Subcutaneous abdominal adipose tissue (tissue), 5 donors: Measurements from ENCODE around the gene KCNQ1.
A peak's percentile ranks its signal among the peaks of the same experiment; 100 is the strongest.

Experiments used
- H3K27ac ChIP-seq: one replicate; pipeline ENCODE4 v1.7.0; 2013; ENCODE audit warnings: low read depth, mild to moderate bottlenecking, inconsistent platforms, low read length, moderate library complexity
- H3K27me3 ChIP-seq, 5 donors: one replicate each; pipeline ENCODE4 v1.7.0; 2013; ENCODE audit warnings: low read length in 5 of 5, inconsistent platforms in 1 of 5; ENCODE audit not compliant: control insufficient read depth in 5 of 5, insufficient read depth in 4 of 5
- H3K36me3 ChIP-seq, 5 donors: one replicate each; pipeline ENCODE4 v1.7.0; 2013; ENCODE audit warnings: low read length in 5 of 5; ENCODE audit not compliant: control insufficient read depth in 5 of 5, insufficient read depth in 5 of 5
- H3K4me1 ChIP-seq, 5 donors: one replicate each; pipeline ENCODE4 v1.7.0; 2013; ENCODE audit warnings: low read length in 5 of 5, mild to moderate bottlenecking in 3 of 5, moderate library complexity in 1 of 5; ENCODE audit not compliant: control insufficient read depth in 5 of 5, insufficient read depth in 5 of 5
- H3K4me3 ChIP-seq, 5 donors: one replicate each; pipeline ENCODE4 v1.7.0; 2013; ENCODE audit warnings: low read length in 5 of 5, low read depth in 1 of 5
- H3K9ac ChIP-seq, 5 donors: one replicate each; pipeline ENCODE4 v1.7.0; 2013; ENCODE audit warnings: low read length in 5 of 5, mild to moderate bottlenecking in 4 of 5, moderate library complexity in 3 of 5
- H3K9me3 ChIP-seq, 5 donors: one replicate each; pipeline ENCODE4 v1.7.0; 2013; ENCODE audit warnings: low read length in 5 of 5; ENCODE audit not compliant: control insufficient read depth in 5 of 5
- donor health status: healthy.
- donor health status: healthy.
- donor health status: healthy.
- donor health status: healthy.
- donor health status: healthy.

The KCNQ1 gene

DNA sequence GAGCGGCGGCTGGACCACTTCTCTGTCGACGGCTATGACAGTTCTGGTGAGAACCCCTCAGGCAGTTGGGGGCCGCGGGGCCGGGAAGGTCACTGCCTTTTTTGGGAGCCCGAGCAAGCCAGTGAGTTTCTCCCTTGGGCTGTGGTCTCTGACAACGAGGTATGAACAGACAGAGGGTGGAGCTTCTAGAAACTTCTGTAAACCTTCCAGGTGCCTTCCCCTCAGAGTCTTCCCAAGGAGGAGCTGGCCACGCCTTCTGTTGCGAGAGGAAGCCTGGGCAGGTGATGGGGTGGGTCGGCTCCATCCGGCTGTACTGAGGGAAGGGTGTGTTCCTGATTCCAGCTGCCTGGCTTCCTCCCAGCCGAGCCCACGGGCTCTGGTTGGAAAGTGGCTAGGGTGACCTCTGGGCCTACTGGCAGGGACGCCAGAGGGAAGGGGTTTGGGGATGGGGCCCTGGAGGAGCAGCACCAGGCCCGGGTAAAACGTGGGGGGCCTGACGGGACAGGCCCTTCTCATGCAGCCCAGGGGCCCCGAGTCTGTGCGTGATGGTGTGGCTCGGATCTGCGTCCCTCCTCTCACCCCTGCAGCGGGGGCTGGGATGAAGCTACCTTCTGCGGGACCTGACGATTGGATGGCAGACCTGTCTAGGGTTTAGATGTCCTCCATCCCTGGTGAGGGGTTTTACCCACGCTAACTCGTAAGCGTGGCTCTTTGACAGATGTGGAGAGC is 144.2 kb downstream of the KCNQ1 start:
- Histone ChIP-seq H3K27me3 (peaks cover 0 to 7% (median 2%) of the 10 kb centered on the region in 5 donors), H3K9ac (peak overlapping the region in 1 of 5 donors; percentile 81), H3K4me3 (no peak overlapping the region), H3K36me3 (peaks cover 0 to 35% (median 0%) of the 10 kb centered on the region in 5 donors), H3K27ac (no peak overlapping the region), H3K9me3 (peaks cover 0 to 7% (median 0%) of the 10 kb centered on the region in 5 donors), H3K4me1 (peaks cover 0 to 16% (median 4%) of the 10 kb centered on the region in 5 donors)

DNA sequence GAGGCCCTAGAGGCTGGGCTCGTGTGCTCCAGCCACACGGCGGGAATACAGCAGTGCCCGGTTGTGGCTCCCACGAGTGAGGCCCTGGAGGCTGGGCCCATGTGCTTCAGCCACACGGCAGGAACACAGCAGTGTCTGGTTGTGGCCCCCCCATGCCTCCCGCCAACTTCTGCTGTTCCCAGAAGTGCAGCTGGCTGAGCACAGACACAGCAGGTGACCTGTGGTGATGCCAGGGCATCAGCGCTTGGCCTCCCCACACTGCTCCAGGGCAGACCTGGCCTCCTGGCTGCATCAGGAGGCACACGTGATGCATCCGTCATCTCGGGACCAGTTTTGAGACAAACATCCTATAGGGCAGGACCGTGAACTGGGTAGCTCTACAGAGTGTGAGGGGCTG is 144.7 kb downstream of the KCNQ1 start:
- H3K9ac ChIP-seq: peak overlapping the region in 1 of 5 donors; percentile 81
- H3K36me3 ChIP-seq: peaks cover 0 to 35% (median 0%) of the 10 kb centered on the region in 5 donors
- H3K4me1 ChIP-seq: peaks cover 0 to 16% (median 4%) of the 10 kb centered on the region in 5 donors
- H3K4me3 ChIP-seq: no peak overlapping the region
- H3K27ac ChIP-seq: no peak overlapping the region
- peaks cover 0 to 13% (median 3%) of the 10 kb centered on the region in 5 donors for H3K9me3 ChIP-seq
- H3K27me3 ChIP-seq: peaks cover 0 to 7% (median 2%) of the 10 kb centered on the region in 5 donors

DNA sequence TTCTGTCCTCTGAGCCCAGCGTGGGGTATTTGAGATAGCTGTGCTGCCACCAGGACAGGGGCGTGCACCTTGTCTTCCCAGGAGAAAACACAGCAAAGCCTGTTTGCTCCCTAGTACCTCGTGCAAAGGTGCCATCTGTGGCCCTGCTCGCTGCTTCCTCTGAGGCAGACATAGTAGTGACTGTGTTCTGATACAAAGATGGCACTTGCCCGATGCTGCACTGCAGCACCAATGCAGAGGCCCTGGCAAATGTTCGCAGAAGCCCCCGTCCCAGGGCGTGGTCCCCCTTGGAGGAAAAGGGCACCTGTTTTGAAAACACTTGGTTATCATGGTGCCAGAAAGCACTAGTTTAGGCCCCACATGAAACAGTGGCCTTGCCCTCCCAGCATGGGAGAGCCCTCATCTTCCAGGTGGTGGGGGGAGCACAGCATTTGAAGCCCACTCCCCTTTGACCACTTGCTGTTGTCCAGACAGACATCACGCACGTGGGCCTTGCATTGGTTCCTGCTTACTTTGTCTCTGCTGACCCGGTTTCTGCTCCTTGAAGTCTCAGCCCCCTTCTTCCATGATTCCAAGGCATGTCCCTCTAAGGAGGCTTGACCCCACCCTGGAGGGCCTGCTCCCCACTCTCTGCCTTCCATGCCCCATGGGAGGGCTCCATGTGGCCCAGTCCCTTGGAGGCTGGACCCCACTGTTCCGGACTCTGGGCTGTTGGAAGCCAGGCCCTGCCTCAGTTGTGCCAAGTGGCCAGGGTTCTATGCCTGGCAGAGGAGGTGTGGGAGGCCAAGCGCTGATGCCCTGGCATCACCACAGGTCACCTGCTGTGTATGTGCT is 145.5 kb downstream of the KCNQ1 start:
- H3K9me3 ChIP-seq: peaks cover 0 to 17% (median 3%) of the 10 kb centered on the region in 5 donors
- H3K27ac ChIP-seq: no peak overlapping the region
- peaks cover 0 to 31% (median 0%) of the 10 kb centered on the region in 5 donors for H3K36me3 ChIP-seq
- H3K27me3 ChIP-seq: peaks cover 0 to 7% (median 2%) of the 10 kb centered on the region in 5 donors
- H3K9ac ChIP-seq: no peak overlapping the region
- H3K4me3 ChIP-seq: no peak overlapping the region
- peaks cover 0 to 16% (median 4%) of the 10 kb centered on the region in 5 donors for H3K4me1 ChIP-seq

DNA sequence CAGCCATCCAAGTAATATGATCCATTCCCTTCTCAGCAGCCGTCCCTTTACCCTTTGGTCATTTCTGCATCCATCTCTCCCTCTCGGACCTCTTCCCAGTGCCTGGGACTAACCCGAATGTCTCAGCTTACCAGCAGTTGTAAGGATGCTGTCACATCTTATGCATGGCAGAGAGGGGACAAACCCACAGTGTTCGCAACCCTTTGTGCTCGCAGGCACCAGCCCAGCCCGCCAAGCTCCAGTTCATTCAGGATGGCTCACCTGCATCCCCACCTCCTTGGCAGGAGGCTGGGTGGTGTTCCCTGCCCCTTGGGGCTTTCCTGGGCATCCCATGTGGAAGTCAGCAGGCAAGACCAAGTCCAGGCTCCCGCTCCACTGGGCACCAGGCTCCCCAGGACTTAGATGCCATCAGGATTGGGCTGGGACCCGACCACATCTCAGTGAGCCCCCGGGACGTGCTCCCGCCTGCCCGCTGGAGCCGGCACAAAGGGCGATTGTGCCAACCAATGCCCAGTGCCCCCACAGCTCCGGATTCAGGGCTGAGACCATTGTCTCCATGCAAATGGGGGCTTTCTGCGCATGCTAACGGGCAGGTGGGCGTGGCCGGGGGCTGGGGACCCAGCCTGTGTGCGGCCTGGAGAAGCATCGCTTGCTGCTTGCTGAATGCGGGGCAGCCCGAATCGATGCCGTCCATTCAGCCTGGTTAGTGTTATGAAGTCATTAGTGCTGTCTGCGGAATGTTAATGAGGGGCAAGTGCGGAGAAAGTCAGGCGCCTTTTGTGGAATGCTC is 146.4 kb downstream of the KCNQ1 start:
- Histone ChIP-seq H3K36me3 (peaks cover 0 to 26% (median 0%) of the 10 kb centered on the region in 5 donors), H3K27ac (no peak overlapping the region), H3K4me3 (no peak overlapping the region), H3K9me3 (peaks cover 0 to 17% (median 3%) of the 10 kb centered on the region in 5 donors), H3K9ac (no peak overlapping the region), H3K4me1 (peaks cover 0 to 16% (median 4%) of the 10 kb centered on the region in 5 donors), H3K27me3 (peaks cover 0 to 7% (median 2%) of the 10 kb centered on the region in 5 donors)

DNA sequence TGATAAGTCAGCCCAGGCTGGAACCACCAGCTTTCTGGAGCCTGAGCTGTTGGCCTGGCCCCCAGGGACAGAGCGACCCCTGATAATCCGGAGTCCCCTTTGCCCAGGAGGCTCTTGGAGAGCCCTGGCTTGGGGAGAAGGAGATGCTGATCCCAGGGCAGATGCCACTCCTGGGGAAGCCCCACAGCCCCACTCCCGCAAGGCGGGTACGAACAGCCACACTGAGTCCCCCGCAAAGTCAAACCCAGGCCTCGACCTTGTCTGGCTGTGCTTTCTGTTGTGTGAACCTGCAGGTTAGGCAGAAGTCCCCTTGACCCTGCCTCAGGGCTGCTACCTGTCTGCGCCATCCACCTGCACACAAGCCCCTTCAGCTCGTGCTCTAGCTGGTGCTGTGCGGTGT is 147.0 kb downstream of the KCNQ1 start:
- Histone ChIP-seq H3K4me1 (peaks cover 0 to 16% (median 4%) of the 10 kb centered on the region in 5 donors), H3K9ac (no peak overlapping the region), H3K36me3 (peaks cover 0 to 26% (median 0%) of the 10 kb centered on the region in 5 donors), H3K4me3 (no peak overlapping the region), H3K27me3 (peaks cover 0 to 6% (median 0%) of the 10 kb centered on the region in 5 donors), H3K9me3 (peaks cover 0 to 17% (median 3%) of the 10 kb centered on the region in 5 donors), H3K27ac (no peak overlapping the region)

DNA sequence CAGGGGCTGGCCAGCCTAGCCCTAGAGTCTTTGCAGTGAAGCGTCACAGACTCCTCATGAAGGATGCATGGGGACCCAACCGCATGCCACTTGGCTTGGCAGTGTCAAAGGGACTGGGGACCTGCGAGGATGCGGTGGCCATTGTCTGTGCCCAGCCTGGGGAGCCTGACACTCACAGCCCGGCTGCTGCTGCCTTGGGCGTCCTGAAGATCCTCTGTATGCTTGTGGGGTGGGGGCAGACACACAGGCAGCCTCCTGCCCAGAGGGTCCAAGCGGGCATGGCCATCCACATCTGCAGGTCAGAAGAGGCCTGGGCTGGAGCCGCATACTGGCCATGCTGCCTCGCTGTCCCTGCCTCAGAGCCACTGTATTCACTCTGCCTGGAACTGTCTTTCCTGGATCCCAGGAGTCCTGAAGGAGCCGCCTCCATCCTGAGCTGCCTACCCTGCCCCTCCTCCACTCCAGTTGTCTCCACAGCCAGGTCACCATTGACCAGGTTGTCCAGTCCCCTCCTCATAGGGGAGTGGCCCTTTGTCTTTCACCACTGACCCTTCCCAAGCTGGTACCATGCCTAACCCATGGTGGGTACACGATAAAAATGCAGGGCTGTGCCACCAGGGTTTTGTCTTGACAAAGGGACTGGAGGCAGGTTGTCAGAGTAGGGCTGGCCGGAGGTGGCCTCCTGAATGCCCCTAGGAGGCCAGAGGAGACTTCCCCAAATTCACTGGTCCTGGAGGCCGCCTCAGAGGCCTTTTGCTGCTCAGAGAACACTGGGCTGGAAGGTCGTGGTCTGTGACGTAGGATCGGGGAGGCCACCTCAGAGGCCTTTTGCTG is 148.0 kb downstream of the KCNQ1 start:
- H3K9me3 ChIP-seq: peaks cover 0 to 22% (median 8%) of the 10 kb centered on the region in 5 donors
- no peak overlapping the region for H3K9ac ChIP-seq
- peaks cover 0 to 6% (median 0%) of the 10 kb centered on the region in 5 donors for H3K27me3 ChIP-seq
- no peak overlapping the region for H3K4me3 ChIP-seq
- H3K27ac ChIP-seq: no peak overlapping the region
- peaks cover 0 to 16% (median 4%) of the 10 kb centered on the region in 5 donors for H3K4me1 ChIP-seq
- H3K36me3 ChIP-seq: peaks cover 0 to 23% (median 0%) of the 10 kb centered on the region in 5 donors

DNA sequence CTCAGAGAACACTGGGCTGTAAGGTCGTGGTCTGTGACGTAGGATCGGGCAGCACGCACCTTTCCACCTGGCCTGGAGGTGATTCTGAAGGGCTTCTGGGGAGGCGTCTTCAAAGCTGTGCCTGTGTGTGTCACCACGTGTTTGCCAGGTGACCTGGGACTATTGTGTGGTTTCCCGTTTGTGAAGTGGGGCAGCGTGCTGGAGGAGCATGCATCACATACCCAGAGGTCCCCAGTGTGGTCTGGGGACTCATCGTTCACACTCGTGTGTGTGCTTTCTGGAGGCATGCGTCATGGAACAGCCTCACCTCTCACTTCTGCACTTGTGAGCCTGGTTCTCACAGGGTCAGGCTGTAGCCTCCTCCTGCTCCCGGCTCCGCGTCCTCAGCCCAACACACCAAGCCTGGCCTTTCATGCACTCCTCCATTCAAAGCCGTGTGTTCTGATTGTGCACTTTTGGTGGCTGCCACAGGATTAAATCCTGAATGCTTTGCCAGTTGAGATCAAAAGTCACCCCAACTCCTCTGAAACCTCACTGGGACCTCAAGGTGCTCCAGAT is 148.7 kb downstream of the KCNQ1 start:
- Histone ChIP-seq H3K4me3 (no peak overlapping the region), H3K4me1 (peaks cover 0 to 13% (median 4%) of the 10 kb centered on the region in 5 donors), H3K9ac (no peak overlapping the region), H3K27ac (no peak overlapping the region), H3K9me3 (peaks cover 0 to 29% (median 8%) of the 10 kb centered on the region in 5 donors), H3K27me3 (peaks cover 0 to 6% (median 0%) of the 10 kb centered on the region in 5 donors), H3K36me3 (peaks cover 0 to 23% (median 0%) of the 10 kb centered on the region in 5 donors)

DNA sequence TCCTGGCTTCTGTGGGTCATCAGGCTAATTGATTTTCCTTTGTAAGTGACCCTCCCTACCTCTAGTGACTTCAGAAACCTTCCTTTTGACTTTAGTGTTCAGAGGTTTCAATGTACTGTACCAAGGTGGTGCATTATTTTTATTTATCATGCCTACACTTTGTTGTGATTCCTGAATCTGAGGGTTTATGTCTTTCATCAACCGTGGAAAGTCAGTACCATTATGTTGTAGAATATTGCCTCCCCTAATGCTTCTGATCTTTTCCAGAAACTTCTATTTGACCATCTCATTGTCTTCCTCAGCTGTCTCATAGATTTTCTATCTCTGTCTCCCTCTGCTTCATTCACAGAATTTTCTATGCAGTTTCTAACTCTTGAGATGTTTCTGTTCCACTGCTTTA is 149.5 kb downstream of the KCNQ1 start:
- Histone ChIP-seq H3K27me3 (peaks cover 0 to 5% (median 0%) of the 10 kb centered on the region in 5 donors), H3K36me3 (peaks cover 0 to 18% (median 0%) of the 10 kb centered on the region in 5 donors), H3K4me1 (peaks cover 0 to 12% (median 4%) of the 10 kb centered on the region in 5 donors), H3K27ac (no peak overlapping the region), H3K4me3 (no peak overlapping the region), H3K9ac (no peak overlapping the region), H3K9me3 (peaks cover 2 to 32% (median 11%) of the 10 kb centered on the region in 5 donors)
